ENCODE data around the gene SLC7A5.
A peak's percentile ranks its signal among the peaks of the same experiment; 100 is the strongest.
"Not testable (repeated sequence)": the region's sequence is repeated elsewhere in the genome, so short reads cannot be mapped to it uniquely, and the experiment has no call there.

Gene SLC7A5

DNA sequence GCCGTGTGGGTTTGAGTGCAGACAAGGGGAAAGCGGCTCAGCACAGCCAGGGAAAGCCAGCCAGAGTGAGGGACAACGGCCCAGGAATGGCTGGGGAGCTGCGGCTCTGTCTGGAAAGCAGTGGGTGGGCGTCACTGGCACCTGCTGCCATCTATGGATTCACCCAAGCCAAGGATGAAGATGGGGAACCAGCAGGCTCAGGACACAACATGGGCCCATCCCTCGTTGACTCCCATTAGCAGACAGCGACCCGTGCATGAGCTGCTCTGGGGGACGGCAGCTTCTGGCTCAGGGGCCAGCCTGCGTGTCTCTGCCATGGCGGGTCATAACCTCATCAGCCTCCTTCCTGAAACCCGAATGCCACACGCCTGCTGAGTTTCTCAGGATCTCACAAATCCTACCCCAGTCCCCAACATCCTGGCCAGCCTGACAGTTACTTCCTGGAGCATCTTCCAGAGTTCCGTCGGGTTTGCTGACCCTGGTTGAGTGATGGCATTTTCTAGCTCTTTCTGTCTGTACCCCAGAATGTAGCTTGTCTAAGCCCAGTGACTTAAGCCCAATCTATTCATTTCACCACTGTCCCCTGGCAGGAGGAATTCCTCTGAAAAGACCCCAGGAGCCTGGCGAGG lies 50.7 kb downstream of the SLC7A5 start:
- no peak for DNase-seq (ENCODE audit: low read depth in 1 of 2, low spot score in 1 of 2)
- no peak overlapping the region for H3K27ac ChIP-seq (replicated peaks)
- TF ChIP-seq, protein P1, sequence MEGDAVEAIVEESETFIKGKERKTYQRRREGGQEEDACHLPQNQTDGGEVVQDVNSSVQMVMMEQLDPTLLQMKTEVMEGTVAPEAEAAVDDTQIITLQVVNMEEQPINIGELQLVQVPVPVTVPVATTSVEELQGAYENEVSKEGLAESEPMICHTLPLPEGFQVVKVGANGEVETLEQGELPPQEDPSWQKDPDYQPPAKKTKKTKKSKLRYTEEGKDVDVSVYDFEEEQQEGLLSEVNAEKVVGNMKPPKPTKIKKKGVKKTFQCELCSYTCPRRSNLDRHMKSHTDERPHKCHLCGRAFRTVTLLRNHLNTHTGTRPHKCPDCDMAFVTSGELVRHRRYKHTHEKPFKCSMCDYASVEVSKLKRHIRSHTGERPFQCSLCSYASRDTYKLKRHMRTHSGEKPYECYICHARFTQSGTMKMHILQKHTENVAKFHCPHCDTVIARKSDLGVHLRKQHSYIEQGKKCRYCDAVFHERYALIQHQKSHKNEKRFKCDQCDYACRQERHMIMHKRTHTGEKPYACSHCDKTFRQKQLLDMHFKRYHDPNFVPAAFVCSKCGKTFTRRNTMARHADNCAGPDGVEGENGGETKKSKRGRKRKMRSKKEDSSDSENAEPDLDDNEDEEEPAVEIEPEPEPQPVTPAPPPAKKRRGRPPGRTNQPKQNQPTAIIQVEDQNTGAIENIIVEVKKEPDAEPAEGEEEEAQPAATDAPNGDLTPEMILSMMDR (IDR thresholded peaks at IDR 0.05; ENCODE audit: insufficient read depth, low read length): no peak
- TF ChIP-seq, protein P2, sequence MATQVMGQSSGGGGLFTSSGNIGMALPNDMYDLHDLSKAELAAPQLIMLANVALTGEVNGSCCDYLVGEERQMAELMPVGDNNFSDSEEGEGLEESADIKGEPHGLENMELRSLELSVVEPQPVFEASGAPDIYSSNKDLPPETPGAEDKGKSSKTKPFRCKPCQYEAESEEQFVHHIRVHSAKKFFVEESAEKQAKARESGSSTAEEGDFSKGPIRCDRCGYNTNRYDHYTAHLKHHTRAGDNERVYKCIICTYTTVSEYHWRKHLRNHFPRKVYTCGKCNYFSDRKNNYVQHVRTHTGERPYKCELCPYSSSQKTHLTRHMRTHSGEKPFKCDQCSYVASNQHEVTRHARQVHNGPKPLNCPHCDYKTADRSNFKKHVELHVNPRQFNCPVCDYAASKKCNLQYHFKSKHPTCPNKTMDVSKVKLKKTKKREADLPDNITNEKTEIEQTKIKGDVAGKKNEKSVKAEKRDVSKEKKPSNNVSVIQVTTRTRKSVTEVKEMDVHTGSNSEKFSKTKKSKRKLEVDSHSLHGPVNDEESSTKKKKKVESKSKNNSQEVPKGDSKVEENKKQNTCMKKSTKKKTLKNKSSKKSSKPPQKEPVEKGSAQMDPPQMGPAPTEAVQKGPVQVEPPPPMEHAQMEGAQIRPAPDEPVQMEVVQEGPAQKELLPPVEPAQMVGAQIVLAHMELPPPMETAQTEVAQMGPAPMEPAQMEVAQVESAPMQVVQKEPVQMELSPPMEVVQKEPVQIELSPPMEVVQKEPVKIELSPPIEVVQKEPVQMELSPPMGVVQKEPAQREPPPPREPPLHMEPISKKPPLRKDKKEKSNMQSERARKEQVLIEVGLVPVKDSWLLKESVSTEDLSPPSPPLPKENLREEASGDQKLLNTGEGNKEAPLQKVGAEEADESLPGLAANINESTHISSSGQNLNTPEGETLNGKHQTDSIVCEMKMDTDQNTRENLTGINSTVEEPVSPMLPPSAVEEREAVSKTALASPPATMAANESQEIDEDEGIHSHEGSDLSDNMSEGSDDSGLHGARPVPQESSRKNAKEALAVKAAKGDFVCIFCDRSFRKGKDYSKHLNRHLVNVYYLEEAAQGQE (IDR thresholded peaks at IDR 0.05; ENCODE audit: insufficient replicate concordance, low read depth): no peak
- TF ChIP-seq GABPA (IDR thresholded peaks at IDR 0.05; ENCODE audit: low read depth) (no peak), POLR2AphosphoS5 (IDR thresholded peaks at IDR 0.05; ENCODE audit: low read depth) (no peak), SPI1 (IDR thresholded peaks at IDR 0.05; ENCODE audit: borderline replicate concordance, low read depth) (no peak)
- H3K4me3 ChIP-seq (replicated peaks; ENCODE audit: insufficient read depth, low read length): no peak overlapping the region
- H3K27me3 ChIP-seq (ENCODE audit: insufficient read depth, poor library complexity, severe bottlenecking): no peaks in the 10 kb centered on the region

DNA sequence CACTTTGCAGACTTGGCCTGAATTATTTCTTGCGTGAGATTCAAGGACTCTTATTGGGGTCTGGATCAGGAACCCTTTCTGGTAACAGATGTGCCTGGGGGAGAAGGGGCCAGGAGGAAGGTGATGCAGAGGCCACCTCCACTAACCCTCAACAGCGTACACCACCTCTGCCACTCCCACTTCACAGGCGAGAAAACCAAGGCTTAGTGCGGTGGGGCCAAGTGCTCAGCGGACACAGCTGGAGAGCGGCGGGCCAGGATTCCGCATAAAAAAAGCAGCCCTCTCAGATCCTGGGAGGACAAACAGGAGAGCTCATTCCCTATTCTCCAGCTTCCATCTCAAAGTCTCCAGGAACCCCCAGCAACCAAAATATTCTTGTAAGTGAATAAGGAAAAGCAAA lies 51.4 kb downstream of the SLC7A5 start:
- Histone ChIP-seq H3K27ac (replicated peaks) (no peak overlapping the region), H3K27me3 (ENCODE audit: insufficient read depth, poor library complexity, severe bottlenecking) (no peaks in the 10 kb centered on the region), H3K4me3 (replicated peaks; ENCODE audit: insufficient read depth, low read length) (no peak overlapping the region)
- DNase-seq (ENCODE audit: low read depth in 1 of 2, low spot score in 1 of 2): no peak
- no peak for TF ChIP-seq POLR2AphosphoS5 (IDR thresholded peaks at IDR 0.05; ENCODE audit: low read depth)
- TF ChIP-seq, protein P2 (IDR thresholded peaks at IDR 0.05; ENCODE audit: insufficient replicate concordance, low read depth): no peak
- no peak for TF ChIP-seq GABPA (IDR thresholded peaks at IDR 0.05; ENCODE audit: low read depth)
- TF ChIP-seq SPI1 (IDR thresholded peaks at IDR 0.05; ENCODE audit: borderline replicate concordance, low read depth): no peak
- TF ChIP-seq, protein P1 (IDR thresholded peaks at IDR 0.05; ENCODE audit: insufficient read depth, low read length): no peak

DNA sequence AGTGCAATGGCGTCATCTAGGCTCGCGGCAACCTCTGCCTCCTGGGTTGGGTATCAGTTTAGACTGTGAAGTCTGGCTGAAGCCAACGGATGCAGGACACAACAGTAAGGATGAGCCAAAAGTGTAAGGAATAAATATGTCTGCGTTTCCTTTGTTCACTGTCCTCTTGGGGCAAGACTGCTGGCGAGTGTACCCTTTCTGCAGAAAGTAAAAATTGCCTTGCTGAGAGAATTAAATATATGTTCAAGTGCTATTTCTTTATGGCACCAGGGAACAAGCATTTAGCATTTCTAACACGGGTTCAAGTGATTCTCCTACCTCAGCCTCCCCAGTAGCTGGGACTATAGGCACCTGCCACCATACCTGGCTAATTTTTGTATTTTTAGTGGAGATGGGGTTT lies 51.9 kb downstream of the SLC7A5 start:
- H3K27me3 ChIP-seq (ENCODE audit: insufficient read depth, poor library complexity, severe bottlenecking); H3K4me3 ChIP-seq (replicated peaks; ENCODE audit: insufficient read depth, low read length); DNase-seq (ENCODE audit: low read depth in 1 of 2, low spot score in 1 of 2): not testable (repeated sequence)

DNA sequence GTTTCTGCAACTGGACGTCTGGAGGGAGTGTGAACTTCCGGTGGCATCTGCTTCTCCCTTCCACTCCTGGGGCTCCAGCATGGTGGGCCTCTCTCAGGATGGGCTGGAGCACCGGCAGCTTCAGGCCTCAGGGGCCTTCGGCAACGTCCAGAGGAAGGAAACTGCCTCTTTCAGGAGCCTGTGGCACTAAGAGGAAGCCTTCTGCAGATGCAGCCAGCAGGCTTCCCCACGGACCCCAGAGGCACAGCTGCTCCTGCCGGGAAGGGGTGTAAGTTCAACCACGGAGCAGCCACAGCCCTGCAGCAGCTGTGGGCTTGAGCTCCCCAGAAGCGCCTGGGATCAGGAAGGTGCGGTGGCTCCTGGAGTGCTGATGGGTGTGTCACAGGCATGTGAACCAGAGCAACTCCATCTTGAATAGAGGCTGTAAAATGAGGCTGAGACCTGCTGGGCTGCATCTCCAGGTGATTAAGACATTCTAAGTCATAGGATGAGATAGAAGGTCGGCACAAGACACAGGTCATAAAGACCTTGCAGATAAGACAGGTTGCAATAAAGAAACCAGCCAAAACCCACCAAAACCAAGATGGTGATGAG lies 52.7 kb downstream of the SLC7A5 start:
- TF ChIP-seq, protein P2 (IDR thresholded peaks at IDR 0.05; ENCODE audit: insufficient replicate concordance, low read depth): no peak
- TF ChIP-seq POLR2AphosphoS5 (IDR thresholded peaks at IDR 0.05; ENCODE audit: low read depth): peak; percentile 89
- peak; percentile 38; the same call in 1 of the 2 replicates for TF ChIP-seq SPI1 (IDR thresholded peaks at IDR 0.05; ENCODE audit: borderline replicate concordance, low read depth)
- TF ChIP-seq GABPA (IDR thresholded peaks at IDR 0.05; ENCODE audit: low read depth): 0 out of 2 replicates have a peak, but pooled peaks have one; percentile 33
- TF ChIP-seq, protein P1 (IDR thresholded peaks at IDR 0.05; ENCODE audit: insufficient read depth, low read length): no peak
- H3K27me3 ChIP-seq (ENCODE audit: insufficient read depth, poor library complexity, severe bottlenecking): no peaks in the 10 kb centered on the region
- no peak overlapping the region for H3K4me3 ChIP-seq (replicated peaks; ENCODE audit: insufficient read depth, low read length)
- DNase-seq (ENCODE audit: low read depth in 1 of 2, low spot score in 1 of 2): peak in 1 of 2 experiments; percentile 82
- peak overlapping the region; percentile 62 for H3K27ac ChIP-seq (replicated peaks)

More for the DNA sequence above, 51.9 kb downstream of the SLC7A5 start:
- H3K27ac ChIP-seq (replicated peaks): not testable (repeated sequence)

Measured in HL-60 (cell line).